GM12873 (cell line): ENCODE data around the gene SHROOM2.

Experiments used
- CTCF ChIP-seq: IDR thresholded peaks from 2 replicates; pipeline ENCODE4 v1.5.1; 2012; ENCODE audit warnings: low read depth, mild to moderate bottlenecking, moderate library complexity, low read length, control low read depth; ENCODE audit not compliant: insufficient read depth; ENCODE audit errors: missing control alignments

SHROOM2 gene

GRCh38 chrX:9857575-9858474, 71.6 kb downstream of the SHROOM2 start:
- no peak for TF ChIP-seq CTCF

GRCh38 chrX:9859711-9860555, 73.7 kb downstream of the SHROOM2 start:
- TF ChIP-seq CTCF: no peak

GRCh38 chrX:9860826-9861225, 74.6 kb downstream of the SHROOM2 start:
- TF ChIP-seq CTCF: no peak

GRCh38 chrX:9861711-9862110, 75.5 kb downstream of the SHROOM2 start:
- TF ChIP-seq CTCF: no peak

GRCh38 chrX:9862525-9862924, 76.3 kb downstream of the SHROOM2 start:
- TF ChIP-seq CTCF: no peak

- no peak for TF ChIP-seq CTCF
Measured at GRCh38 chrX:9862953-9863352, 76.7 kb downstream of the SHROOM2 start.

- no peak for TF ChIP-seq CTCF
Measured at GRCh38 chrX:9864011-9864410, 77.8 kb downstream of the SHROOM2 start.
